ENCODE measurements around the gene SPACA5B.

- no peak for TF ChIP-seq POLR2A (IDR thresholded peaks at IDR 0.05)
- TF ChIP-seq POLR2AphosphoS5 (IDR thresholded peaks at IDR 0.05), result no peak
- TF ChIP-seq, protein P1, sequence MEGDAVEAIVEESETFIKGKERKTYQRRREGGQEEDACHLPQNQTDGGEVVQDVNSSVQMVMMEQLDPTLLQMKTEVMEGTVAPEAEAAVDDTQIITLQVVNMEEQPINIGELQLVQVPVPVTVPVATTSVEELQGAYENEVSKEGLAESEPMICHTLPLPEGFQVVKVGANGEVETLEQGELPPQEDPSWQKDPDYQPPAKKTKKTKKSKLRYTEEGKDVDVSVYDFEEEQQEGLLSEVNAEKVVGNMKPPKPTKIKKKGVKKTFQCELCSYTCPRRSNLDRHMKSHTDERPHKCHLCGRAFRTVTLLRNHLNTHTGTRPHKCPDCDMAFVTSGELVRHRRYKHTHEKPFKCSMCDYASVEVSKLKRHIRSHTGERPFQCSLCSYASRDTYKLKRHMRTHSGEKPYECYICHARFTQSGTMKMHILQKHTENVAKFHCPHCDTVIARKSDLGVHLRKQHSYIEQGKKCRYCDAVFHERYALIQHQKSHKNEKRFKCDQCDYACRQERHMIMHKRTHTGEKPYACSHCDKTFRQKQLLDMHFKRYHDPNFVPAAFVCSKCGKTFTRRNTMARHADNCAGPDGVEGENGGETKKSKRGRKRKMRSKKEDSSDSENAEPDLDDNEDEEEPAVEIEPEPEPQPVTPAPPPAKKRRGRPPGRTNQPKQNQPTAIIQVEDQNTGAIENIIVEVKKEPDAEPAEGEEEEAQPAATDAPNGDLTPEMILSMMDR (IDR thresholded peaks at IDR 0.05), result no peak
Measured at GRCh38 chrX:48156014-48156413, 25.6 kb downstream of the SPACA5B start.

Data from upper lobe of left lung (tissue), 4 donors.